Epithelial cell of prostate (primary cell): ENCODE results near the gene MRPL37.
"Not testable (repeated sequence)": the region's sequence is repeated elsewhere in the genome, so short reads cannot be mapped to it uniquely, and the experiment has no call there.

Source experiments
- DNase-seq: peaks from one replicate; pipeline ENCODE4 v3.0.0-alpha.2; 2011; ENCODE audit warnings: low read depth, low spot score
- H3K27ac ChIP-seq: fragments of 450-650 bp; 2 replicates; pipeline ENCODE4 v1.5.1; 2017; ENCODE audit warnings: mild to moderate bottlenecking

MRPL37 gene

GRCh38 chr1:54199765-54200518, at the start of gene MRPL37, which contains the start of gene CYB5RL:
Gene MRPL37, plus strand, starts transcription at chr1:54200167. Its CDS starts 77 bp downstream, at chr1:54200244.
Gene CYB5RL, minus strand, starts transcription at chr1:54200030. Its CDS starts 4,414 bp downstream, at chr1:54195616.
- peak; percentile 85 for DNase-seq
- peak within 1 kb of the TSS; percentile 4 for H3K27ac ChIP-seq

- no peak overlapping the region for H3K27ac ChIP-seq
- DNase-seq: no peak
Measured at GRCh38 chr1:54151013-54151412, 49.0 kb upstream of the MRPL37 start.

DNA sequence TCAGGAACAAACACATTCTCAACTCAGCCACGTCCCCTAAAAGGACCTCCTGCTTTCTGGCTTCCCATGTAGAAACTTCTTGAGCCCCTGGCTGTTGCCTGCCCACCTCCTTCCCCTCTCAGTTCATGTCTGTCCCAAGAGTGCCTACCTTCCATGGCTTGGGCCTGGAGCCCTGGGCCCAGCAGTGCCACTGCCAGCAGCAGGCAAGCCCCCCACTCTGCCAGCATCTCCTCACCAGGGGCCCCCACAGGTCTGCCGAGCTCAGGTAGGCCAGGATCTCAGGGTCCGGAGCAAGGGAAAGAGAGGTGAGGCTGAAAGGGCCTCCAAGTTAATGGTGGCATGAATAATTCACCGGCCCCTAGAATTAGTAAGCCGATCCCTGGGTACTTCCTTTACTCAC, 47.3 kb upstream of the MRPL37 start, which contains the start of gene CDCP2:
Gene CDCP2 (minus strand): TSS at position 305 of the 400 bp plus-strand sequence. CDS start 78 bp downstream, at position 227.
- DNase-seq: no peak
- H3K27ac ChIP-seq: no peak within 1 kb of the TSS

GRCh38 chr1:54153535-54154439, 46.2 kb upstream of the MRPL37 start:
- H3K27ac ChIP-seq: no peak overlapping the region
- no peak for DNase-seq

GRCh38 chr1:54156201-54156600, 43.8 kb upstream of the MRPL37 start:
- no peak overlapping the region for H3K27ac ChIP-seq
- no peak for DNase-seq

GRCh38 chr1:54156986-54157385, 43.0 kb upstream of the MRPL37 start:
- no peak overlapping the region for H3K27ac ChIP-seq
- no peak for DNase-seq

GRCh38 chr1:54157401-54157800, 42.6 kb upstream of the MRPL37 start:
- no peak overlapping the region for H3K27ac ChIP-seq

DNA sequence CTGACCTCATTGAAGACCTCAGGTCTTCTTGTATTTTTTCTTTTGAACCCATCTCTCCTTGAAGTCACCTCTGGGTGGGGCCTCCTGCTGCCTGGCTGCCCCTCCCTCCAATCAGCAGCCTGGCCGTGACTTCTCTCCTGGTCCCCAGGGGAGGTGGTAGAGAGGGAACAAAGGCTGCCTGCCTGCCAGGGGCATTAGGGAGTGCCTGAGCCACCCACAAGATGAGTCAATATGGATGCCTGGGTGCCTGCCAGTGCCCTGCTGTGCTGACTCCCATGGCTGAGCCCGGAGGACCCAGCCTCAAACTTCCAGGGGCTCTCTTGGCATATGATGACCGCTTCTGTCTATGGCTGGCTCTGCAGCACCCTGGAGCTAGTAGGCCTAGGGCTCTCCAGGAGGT, 41.9 kb upstream of the MRPL37 start:
- DNase-seq: peak; percentile 39

More at GRCh38 chr1:54157401-54157800, 42.6 kb upstream of the MRPL37 start:
- DNase-seq: no peak

GRCh38 chr1:54159733-54160316, 40.1 kb upstream of the MRPL37 start:
- no peak for DNase-seq
- no peak overlapping the region for H3K27ac ChIP-seq

More for the DNA sequence above, 41.9 kb upstream of the MRPL37 start:
- no peak overlapping the region for H3K27ac ChIP-seq

DNA sequence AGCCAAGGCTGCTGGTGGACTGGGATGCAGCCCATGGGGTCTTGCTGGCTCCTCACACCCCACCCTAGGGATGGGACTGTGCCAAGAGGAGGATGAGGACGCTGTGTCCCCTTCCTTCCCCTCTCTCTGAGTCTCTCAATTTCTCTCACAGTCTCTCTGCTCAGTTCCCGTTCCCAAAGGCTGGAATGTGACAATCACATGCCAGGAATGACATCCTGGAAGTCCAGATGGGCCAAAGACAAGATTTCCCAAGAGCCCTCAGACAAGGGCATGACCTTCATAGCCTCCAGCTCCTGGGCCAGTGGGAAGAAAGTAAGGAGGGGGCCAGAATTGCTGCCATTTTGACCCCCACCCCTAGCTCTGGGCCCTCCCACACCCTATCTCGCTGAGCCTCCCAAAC, 39.6 kb upstream of the MRPL37 start:
- DNase-seq: no peak
- no peak overlapping the region for H3K27ac ChIP-seq

- H3K27ac ChIP-seq: no peak overlapping the region
- no peak for DNase-seq
Measured at GRCh38 chr1:54161495-54162168, 38.3 kb upstream of the MRPL37 start.

DNA sequence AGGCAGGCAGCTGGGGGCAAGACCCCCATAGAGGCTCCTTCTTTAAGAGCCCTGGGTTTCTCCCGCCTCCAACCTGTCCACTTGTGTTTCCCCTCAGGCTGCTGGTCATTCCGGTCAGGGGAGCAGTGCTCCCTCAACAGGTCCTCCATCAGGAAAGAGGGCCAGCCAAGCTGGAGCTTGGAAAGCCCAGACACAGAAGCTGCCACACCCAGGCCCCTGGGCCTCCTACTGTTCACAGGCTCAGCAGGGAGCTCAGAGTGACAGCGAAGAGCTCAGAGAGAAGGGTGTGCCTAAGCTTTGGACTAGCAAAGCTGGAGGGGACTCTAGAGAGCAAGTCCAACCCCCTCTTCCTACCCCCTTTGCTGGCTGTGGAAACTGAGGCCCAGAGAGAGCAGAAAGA, 36.9 kb upstream of the MRPL37 start:
- no peak overlapping the region for H3K27ac ChIP-seq
- DNase-seq: no peak

- no peak for DNase-seq
- no peak overlapping the region for H3K27ac ChIP-seq
Measured at GRCh38 chr1:54163573-54163972, 36.4 kb upstream of the MRPL37 start.

DNA sequence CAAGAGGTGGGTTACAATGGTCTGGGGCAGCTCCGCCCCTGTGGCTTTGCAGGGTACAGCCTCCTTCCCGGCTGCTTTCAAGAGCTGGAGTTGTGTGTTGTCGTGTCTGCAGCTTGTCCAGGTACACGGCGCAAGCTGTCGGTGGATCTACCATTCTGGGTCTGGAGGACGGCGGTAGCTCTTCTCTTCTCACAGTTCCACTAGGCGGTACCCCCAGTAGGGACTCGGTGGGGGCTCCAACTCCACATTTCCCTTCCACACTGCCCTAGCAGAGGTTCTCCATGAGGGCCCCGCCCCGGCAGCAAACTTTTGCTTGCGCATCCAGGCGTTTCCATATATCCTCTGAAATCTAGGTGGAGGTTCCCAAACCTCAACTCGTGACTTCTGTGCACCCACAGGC, 34.8 kb upstream of the MRPL37 start:
- H3K27ac ChIP-seq: no peak overlapping the region
- no peak for DNase-seq

DNA sequence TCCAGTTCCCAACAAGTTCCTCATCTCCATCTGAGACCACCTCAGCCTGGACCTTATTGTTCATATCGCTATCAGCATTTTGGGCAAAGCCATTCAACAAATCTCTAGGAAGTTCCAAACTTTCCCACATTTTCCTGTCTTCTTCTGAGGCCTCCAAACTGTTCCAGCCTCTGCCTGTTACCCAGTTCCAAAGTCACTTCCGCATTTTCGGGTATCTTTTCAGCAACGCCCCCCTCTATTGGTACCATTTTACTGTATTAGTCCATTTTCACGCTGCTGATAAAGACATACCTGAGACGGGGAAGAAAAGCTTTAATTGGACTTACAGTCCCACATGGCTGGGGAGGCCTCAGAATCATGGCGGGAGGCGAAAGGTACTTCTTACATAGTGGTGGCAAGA, 33.6 kb upstream of the MRPL37 start:
- H3K27ac ChIP-seq, DNase-seq: not testable (repeated sequence)

DNA sequence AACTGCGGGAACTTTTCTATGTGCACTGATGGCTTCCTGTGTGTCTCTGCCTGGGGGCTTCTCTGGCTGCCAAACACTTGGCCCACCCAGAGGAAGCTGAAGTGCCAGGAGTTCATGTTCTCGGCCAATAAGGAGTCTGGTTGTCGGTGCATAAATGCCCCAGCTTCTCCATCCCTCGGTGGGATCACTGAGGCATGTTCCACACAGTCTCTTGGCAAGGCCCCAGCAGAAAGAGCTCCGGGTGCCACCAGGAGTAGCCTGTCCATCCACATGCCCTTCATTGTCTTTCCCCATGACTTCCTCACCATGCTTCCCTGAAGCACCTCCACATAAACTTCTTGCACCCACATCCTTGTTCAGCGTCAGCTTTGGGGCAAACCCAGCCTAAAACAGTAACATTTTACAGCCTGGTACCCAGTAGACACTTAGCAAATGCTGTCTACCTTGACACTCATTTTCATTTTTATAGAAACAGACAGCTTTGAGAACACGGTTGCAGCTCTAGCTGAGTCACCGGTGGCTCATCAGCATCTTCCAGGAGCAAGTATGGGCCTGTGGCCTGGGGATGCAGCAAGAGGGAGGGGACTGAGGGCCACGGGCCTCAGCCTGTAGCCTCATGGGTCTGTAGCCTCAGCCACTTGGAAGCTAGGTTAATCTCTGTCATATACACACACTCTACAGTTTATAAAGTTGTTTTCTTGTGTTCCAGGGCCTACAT, 32.4 kb upstream of the MRPL37 start:
- no peak overlapping the region for H3K27ac ChIP-seq
- peak; percentile 81 for DNase-seq

DNA sequence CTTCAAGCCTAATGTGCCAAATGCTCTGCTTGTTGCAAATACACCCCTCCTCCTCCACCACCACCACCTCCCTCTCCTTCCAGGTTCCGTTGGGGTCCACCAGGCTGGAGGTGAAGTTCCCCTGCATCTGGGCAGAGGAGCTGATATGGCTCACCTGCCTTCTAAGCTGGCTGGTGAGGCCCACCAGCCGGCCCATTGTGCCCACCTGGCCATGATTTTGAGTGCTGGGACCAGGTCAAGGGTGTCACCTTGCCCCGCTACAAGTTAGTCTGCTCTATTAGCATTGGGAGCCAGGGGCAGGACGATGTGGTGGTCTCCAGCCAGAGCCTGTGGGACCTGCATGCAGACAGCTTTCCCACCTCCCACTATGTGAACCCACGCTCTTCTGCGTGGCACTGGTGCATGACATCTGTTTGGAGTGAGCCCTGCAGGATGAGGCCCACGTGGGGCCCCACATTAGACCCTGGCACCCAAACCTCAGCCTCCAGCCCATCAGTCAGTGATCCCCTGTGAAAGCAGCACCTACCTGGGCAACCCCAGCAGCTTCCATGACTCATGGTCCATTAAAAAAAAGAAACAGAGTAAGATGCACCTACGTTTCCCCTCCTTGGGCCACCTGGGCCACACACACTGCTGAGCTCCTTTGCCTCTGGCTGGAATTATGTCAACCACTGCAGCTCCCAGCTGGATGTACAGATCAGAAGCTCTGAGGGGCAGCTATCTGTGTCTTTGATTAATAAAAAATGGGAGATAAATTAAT, 31.6 kb upstream of the MRPL37 start:
- DNase-seq: no peak
- H3K27ac ChIP-seq: no peak overlapping the region

- H3K27ac ChIP-seq: no peak overlapping the region
- DNase-seq: no peak
Measured at GRCh38 chr1:54169068-54169467, 30.9 kb upstream of the MRPL37 start.

GRCh38 chr1:54171016-54171415, 29.0 kb upstream of the MRPL37 start:
- H3K27ac ChIP-seq: no peak overlapping the region
- no peak for DNase-seq
